GM12873 (cell line): ENCODE data around the gene PYGM.

Source experiments
- TF ChIP-seq, protein P1 (sequence below): IDR thresholded peaks from 2 replicates; pipeline ENCODE4 v1.5.1; 2012; ENCODE audit warnings: low read depth, mild to moderate bottlenecking, moderate library complexity, low read length, control low read depth; ENCODE audit not compliant: insufficient read depth; ENCODE audit errors: missing control alignments

PYGM gene

GRCh38 chr11:64712430-64713015, 47.3 kb downstream of the PYGM start:
- TF ChIP-seq, protein P1, sequence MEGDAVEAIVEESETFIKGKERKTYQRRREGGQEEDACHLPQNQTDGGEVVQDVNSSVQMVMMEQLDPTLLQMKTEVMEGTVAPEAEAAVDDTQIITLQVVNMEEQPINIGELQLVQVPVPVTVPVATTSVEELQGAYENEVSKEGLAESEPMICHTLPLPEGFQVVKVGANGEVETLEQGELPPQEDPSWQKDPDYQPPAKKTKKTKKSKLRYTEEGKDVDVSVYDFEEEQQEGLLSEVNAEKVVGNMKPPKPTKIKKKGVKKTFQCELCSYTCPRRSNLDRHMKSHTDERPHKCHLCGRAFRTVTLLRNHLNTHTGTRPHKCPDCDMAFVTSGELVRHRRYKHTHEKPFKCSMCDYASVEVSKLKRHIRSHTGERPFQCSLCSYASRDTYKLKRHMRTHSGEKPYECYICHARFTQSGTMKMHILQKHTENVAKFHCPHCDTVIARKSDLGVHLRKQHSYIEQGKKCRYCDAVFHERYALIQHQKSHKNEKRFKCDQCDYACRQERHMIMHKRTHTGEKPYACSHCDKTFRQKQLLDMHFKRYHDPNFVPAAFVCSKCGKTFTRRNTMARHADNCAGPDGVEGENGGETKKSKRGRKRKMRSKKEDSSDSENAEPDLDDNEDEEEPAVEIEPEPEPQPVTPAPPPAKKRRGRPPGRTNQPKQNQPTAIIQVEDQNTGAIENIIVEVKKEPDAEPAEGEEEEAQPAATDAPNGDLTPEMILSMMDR: no peak

DNA sequence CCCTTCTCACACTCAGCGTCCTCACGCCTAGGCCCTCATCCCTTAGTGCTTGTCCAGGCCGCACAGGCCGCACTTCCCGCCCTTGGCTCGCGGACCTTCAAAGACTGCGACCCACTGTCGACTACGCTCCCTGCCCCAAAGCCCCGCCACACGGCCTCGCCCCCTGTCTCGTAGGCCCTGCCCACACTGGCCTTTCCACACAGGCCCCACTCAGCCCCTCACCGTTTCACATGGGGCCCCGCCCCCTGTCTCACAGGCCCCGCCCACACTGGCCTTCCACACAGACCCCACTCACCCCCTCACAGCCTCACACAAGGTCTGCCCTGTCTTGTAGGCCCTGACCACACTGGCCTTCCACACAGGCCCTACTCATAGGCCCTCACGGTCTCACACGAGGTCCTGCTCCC, 47.8 kb downstream of the PYGM start:
- TF ChIP-seq, protein P1: no peak

GRCh38 chr11:64711138-64711955, 48.4 kb downstream of the PYGM start:
- TF ChIP-seq, protein P1: no peak

GRCh38 chr11:64710418-64711137, 49.2 kb downstream of the PYGM start:
- TF ChIP-seq, protein P1: no peak

GRCh38 chr11:64705501-64705900, 54.3 kb downstream of the PYGM start:
- TF ChIP-seq, protein P1: no peak

GRCh38 chr11:64703048-64703447, 56.7 kb downstream of the PYGM start:
- TF ChIP-seq, protein P1: no peak

DNA sequence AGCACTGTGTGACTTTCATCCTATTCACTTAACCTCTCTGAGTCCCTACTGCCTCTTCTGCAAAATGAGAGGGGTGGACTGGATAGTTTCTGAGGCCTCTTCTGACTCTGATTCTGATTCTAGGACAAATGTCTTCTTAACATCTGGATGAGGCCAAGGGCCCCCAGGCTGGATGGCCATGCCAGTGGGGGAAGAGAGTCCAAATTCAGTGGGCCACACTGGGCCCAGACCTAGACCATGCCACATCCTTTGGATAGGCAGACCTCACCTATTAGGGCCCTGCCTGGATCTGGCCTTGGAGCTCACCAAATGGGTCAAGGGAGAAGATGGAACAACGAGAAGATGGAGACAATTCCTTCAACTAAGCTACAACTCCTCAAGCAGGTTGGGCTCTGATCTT, 61.3 kb downstream of the PYGM start:
- TF ChIP-seq, protein P1: no peak
